Mesodermal cell (in vitro differentiated cells): ENCODE results near the gene BMPR1A.

Experiments used
- H3K27ac ChIP-seq: 2 replicates; pipeline ENCODE4 v1.7.0; 2013; ENCODE audit warnings: mild to moderate bottlenecking, low read depth, low read length, moderate library complexity; ENCODE audit not compliant: severe bottlenecking
- H3K36me3 ChIP-seq: 2 replicates; pipeline ENCODE4 v1.7.1; 2013; ENCODE audit warnings: mild to moderate bottlenecking, low read length, moderate library complexity; ENCODE audit not compliant: control insufficient read depth, insufficient read depth
- H3K4me1 ChIP-seq: one replicate; pipeline ENCODE4 v1.7.1; 2013; ENCODE audit warnings: mild to moderate bottlenecking, low read length; ENCODE audit not compliant: insufficient read depth, control insufficient read depth, poor library complexity, severe bottlenecking
- H3K4me3 ChIP-seq: 2 replicates; pipeline ENCODE4 v1.7.0; 2013; ENCODE audit warnings: low read length, control low read depth, mild to moderate bottlenecking; ENCODE audit not compliant: insufficient read depth, poor library complexity, severe bottlenecking; ENCODE audit errors: extremely low read depth
- H3K9me3 ChIP-seq: 2 replicates; pipeline ENCODE4 v1.7.1; 2013; ENCODE audit warnings: mild to moderate bottlenecking, low read length, moderate library complexity; ENCODE audit not compliant: control insufficient read depth
- WGBS, 2 experiments: methylation state at CpG; one replicate each; pipeline ENCODE4 v1.1.5; 2013; ENCODE audit warnings: missing lambda C conversion rate in 2 of 2; ENCODE audit not compliant: insufficient coverage in 2 of 2; 5-methylcytosine and 5-hydroxymethylcytosine counted together

The BMPR1A gene

DNA sequence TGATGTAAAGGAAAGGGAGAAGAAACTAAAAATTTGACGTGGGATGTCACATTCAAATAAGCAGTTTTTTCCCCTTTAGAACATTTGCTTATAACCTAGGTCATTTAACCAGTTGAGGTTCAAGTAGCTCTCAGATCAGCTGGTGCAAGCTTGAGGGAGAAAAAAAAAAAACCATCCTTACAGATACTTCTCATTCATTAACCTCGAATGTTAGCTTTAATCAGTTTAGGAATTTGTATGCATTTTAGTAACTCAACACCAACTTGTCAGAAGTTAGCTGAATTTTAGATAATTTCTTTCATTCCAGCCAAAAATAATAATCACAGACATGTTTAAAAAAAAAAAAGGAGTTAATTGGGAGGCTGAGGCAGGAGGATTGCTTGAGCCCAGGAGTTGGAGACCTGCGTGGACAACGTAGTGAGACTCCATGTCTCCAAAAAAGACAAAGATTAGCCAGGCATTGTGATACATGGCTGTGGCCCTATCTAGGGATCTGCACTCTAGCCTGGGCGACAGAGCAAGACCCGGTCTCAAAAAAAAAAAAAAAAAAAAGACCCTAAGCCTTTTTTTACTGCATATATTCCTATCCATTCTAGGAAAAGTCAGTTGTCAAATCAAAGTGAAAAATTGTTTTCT, 46.2 kb downstream of the BMPR1A start:
- 76 to 92% methylated on average over 2 to 3 of the region's 6 CpGs for WGBS, 2 experiments
- Histone ChIP-seq H3K4me3 (no peak overlapping the region), H3K36me3 (peaks cover 12% of the 10 kb centered on the region), H3K9me3 (no peaks in the 10 kb centered on the region), H3K4me1 (peaks cover 6% of the 10 kb centered on the region), H3K27ac (no peak overlapping the region)

DNA sequence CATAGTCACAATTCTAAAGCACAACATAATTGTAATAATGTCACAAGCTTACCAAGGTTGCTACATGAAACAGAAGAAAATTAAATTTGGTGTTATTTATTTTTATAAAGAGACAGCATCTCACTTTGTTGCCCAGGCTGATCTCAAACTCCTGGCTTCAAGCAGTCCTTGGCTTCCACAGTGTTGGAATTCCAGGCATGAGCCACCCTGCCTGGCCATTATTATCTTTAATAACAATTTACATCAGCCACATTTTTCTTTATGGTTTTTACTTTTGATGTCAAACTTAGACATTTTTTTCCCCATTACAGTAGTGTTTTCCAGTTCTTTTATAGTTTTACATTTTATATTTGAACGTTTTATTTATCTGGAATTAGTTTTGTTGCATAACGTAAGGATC, 46.7 kb downstream of the BMPR1A start:
- no CpG with 5 or more reads among the region's 2 CpGs for WGBS, 2 experiments
- H3K9me3 ChIP-seq: no peaks in the 10 kb centered on the region
- peaks cover 6% of the 10 kb centered on the region for H3K4me1 ChIP-seq
- no peak overlapping the region for H3K4me3 ChIP-seq
- no peak overlapping the region for H3K27ac ChIP-seq
- H3K36me3 ChIP-seq: peaks cover 12% of the 10 kb centered on the region

DNA sequence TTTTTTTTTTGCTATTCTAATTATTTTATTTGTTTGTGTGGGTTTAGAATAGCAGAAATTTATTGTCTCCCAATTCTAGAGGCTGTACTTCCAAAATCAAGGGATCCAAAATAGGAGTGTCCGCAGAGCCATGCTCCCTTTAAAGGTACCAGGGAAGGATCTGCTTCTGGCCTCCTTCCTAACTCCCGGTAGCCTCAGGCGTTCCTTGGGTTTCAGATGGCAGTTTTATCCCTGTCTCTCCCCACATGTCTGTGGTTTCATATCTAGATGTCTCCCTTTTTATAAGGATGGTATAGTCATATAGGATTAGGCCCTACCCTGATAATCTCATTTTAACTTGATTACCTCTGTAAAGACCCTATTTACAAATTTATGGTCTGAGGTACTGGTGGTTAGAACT, 48.4 kb downstream of the BMPR1A start:
- no peaks in the 10 kb centered on the region for H3K4me1 ChIP-seq
- peaks cover 25% of the 10 kb centered on the region for H3K36me3 ChIP-seq
- no peak overlapping the region for H3K27ac ChIP-seq
- 95 to 100% methylated on average over 1 to 2 of the region's 3 CpGs for WGBS, 2 experiments
- H3K4me3 ChIP-seq: no peak overlapping the region
- no peaks in the 10 kb centered on the region for H3K9me3 ChIP-seq

DNA sequence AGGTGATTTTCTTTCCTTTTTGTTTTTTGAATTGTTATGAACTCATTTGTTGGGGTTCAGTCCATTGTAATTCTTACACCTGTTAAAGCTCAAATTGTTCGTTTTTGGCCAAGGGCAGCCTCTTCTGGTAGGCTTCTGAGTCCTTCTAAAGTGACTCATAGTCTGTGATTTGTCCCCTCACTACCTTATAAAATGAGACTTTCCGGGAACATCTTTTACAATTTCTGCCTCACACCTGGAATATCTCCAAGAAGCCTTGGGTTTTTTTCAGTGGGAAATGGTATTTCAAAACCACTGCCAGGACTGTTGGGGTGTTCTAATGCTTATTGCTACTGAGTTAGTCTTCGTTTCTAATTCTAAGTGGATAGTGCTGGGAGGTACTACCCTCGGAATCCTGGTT, 56.7 kb downstream of the BMPR1A start:
- Histone ChIP-seq H3K27ac (no peak overlapping the region), H3K4me1 (peaks cover under 1% of the 10 kb centered on the region), H3K36me3 (peaks cover 50% of the 10 kb centered on the region), H3K4me3 (no peak overlapping the region), H3K9me3 (no peaks in the 10 kb centered on the region)
- 79 to 83% methylated on average over 1 to 2 of the region's 4 CpGs for WGBS, 2 experiments

DNA sequence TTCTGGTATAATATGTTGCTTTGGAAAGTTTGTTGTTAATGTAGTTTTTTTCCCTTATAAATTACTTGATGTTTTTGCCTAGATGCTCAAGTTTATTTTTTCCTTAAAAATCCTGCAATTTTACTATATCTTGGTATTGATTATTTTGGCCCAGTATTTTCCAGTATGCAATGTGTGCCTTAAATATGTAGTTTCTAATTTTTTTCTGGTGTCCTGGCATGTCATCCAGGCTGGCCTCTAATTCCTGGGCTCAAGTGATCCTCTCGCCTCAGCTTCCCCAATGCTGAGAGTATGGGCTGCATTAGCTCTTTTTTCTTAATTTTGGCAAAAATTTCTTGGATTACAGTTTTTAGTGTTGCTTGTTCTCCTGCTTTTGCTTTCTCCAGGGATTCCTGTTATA, 57.6 kb downstream of the BMPR1A start:
- Histone ChIP-seq H3K27ac (no peak overlapping the region), H3K4me3 (no peak overlapping the region), H3K9me3 (no peaks in the 10 kb centered on the region), H3K4me1 (peaks cover 9% of the 10 kb centered on the region), H3K36me3 (peaks cover 43% of the 10 kb centered on the region)
- 100% methylated on average over 1 of the region's 1 CpG; no CpG with 5 or more reads in 1 of the 2 experiments for WGBS, 2 experiments

DNA sequence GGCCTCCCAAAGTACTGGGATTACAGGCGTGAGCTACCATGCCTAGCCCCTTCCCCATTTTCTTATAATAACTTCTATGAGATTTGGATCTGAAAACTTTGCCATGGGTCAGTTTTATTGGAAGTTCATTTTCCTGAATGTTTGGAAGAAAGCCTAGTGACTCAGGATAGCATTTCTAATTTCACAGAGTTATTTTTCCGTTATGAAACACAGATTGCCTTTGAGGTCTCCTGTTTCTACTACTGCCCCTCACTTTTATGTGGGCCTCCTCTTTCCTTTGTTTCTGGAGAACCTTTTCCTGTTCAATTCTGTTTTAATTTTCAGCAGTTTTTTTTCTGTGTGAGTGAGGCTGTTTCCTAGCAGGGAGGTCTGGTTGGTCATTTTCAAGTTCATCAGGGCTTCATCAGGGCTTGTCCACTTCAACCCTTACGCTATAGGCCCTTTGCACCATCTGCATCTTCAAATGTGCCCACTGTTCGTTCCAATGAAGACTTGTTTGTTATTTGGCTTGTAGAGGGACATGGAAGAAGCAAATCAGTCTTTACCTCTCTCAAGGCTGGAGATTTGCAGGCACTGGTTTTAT, 58.7 kb downstream of the BMPR1A start:
- 80 to 100% methylated on average over 1 to 2 of the region's 4 CpGs for WGBS, 2 experiments
- no peaks in the 10 kb centered on the region for H3K9me3 ChIP-seq
- peaks cover 39% of the 10 kb centered on the region for H3K36me3 ChIP-seq
- H3K27ac ChIP-seq: peak overlapping the region; percentile 0
- H3K4me3 ChIP-seq: no peak overlapping the region
- peaks cover 9% of the 10 kb centered on the region for H3K4me1 ChIP-seq

DNA sequence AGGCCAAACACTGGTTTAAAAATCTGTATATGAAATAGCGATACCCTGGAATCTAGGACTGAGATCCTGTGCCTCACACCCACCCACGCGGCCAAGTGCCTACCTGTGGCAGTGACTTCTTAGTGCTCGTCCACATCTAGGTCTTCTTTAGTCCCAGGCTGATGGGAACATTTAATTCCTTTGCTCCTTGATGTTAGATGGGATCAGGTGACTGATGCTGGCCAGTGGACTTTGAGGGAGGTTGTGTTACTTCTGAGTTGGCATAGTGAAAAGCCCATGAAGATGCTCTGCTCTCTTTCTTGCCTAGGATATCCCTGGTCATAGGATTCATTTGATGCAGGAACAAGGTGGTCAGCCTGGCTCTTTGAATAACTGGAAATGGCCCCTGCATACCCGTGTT, 59.2 kb downstream of the BMPR1A start:
- Histone ChIP-seq H3K4me1 (peaks cover 9% of the 10 kb centered on the region), H3K9me3 (no peaks in the 10 kb centered on the region), H3K4me3 (no peak overlapping the region), H3K27ac (no peak overlapping the region), H3K36me3 (peaks cover 39% of the 10 kb centered on the region)
- WGBS, 2 experiments: 95 to 97% methylated on average over 5 of the region's 5 CpGs

DNA sequence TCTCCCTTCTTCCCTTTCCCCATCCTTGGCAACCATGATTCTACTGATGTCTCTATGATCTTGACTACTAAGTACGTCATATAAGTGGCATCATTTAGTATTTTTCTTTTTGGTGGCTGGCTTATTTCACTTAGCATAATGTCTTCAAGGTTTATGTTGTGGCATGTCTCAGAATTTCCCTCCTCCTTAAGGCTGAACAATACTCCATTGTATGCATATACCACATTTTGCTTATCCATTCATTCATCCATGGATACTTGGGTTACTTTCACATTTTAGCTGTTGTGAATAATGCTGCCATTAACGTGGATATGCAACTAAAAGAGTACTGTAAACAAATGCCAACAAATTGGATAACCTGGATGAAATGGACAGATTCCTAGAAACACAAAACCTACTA, 60.8 kb downstream of the BMPR1A start:
- Histone ChIP-seq H3K9me3 (no peaks in the 10 kb centered on the region), H3K4me1 (peaks cover 9% of the 10 kb centered on the region), H3K27ac (no peak overlapping the region), H3K4me3 (no peak overlapping the region), H3K36me3 (peaks cover 36% of the 10 kb centered on the region)
- WGBS, 2 experiments: no CpG with 5 or more reads among the region's 2 CpGs

DNA sequence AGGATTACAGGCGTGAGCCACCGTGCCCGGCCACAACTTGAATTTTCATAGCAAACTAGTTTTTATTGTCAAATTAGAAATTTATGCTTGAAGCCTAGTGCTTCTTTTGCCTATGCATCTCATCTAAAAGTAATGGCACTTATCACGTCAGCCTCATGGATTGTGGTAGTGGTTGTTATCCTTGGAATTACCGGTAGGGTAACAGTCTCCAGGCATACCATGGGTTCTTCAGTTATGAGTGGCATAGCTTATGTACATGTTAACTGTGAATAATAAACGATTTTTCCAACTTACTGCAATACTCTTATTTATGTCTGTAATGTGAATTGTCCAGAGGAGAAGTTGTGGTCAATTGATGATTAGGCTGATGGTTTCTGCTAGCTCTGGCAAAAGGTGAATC, 63.1 kb downstream of the BMPR1A start:
- no peak overlapping the region for H3K4me3 ChIP-seq
- no peak overlapping the region for H3K27ac ChIP-seq
- H3K9me3 ChIP-seq: no peaks in the 10 kb centered on the region
- H3K4me1 ChIP-seq: peaks cover 28% of the 10 kb centered on the region
- H3K36me3 ChIP-seq: peaks cover 36% of the 10 kb centered on the region
- WGBS, 2 experiments: 100% methylated on average over 3 of the region's 6 CpGs

DNA sequence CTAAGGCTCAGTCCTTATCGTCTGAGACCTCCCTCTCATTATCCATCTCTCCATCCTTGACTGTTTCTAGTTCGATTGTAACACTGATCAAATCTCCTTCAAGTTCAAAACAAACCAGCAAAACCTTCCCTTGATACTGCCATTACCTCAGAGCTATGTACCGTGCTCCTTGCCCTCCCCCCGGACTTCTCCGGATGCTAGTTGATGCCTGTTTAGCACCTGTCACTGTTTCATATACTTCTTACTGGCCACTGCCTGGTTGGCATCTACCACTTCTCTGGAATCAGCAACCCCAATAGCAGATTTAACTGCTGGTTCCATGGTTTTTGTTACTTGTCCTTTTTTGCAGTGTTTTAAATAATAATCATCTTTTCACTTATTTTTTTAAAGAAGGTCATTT, 64.1 kb downstream of the BMPR1A start:
- Histone ChIP-seq H3K4me3 (no peak overlapping the region), H3K4me1 (peaks cover 28% of the 10 kb centered on the region), H3K9me3 (no peaks in the 10 kb centered on the region), H3K36me3 (peaks cover 37% of the 10 kb centered on the region), H3K27ac (no peak overlapping the region)
- WGBS, 2 experiments: 92 to 95% methylated on average over 5 of the region's 5 CpGs

DNA sequence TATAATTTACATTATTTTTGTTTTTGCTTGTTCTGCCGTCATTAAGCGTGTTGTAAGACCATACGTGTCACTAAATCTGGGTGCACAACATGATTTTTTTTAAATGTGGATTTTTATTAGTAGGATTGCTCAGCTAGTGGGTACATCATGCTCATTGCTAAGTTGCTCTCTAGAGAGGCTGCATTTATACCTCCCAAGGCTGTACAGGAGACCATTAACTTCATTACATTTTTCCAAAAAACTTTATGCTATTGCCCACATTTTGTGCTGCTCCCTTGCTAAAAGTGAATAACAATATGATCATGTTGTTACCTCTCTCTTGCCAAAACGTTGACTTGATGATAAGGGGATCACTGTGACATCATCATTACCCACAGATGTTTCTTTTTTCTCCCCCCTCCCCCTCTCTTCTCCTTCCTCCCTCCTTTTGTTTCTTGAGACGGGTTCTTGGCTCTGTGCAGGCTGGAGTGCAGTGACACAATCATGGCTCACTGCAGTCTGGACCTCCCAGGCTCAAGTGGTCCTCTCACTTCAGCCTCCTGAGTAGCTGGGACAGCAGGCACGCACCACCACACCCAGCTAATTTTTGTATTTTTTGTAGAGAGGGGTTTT, 65.1 kb downstream of the BMPR1A start:
- peaks cover 28% of the 10 kb centered on the region for H3K4me1 ChIP-seq
- no peaks in the 10 kb centered on the region for H3K9me3 ChIP-seq
- no peak overlapping the region for H3K4me3 ChIP-seq
- H3K36me3 ChIP-seq: peaks cover 30% of the 10 kb centered on the region
- 67 to 86% methylated on average over 1 to 3 of the region's 6 CpGs for WGBS, 2 experiments
- H3K27ac ChIP-seq: no peak overlapping the region
